ENCODE measurements around the gene BBOX1.
"Not testable (repeated sequence)": the region's sequence is repeated elsewhere in the genome, so short reads cannot be mapped to it uniquely, and the experiment has no call there.

Gene BBOX1

GRCh38 chr11:27085111-27085510, 44.5 kb downstream of the BBOX1 start:
- no peak for DNase-seq (ENCODE audit: low read depth)

DNA sequence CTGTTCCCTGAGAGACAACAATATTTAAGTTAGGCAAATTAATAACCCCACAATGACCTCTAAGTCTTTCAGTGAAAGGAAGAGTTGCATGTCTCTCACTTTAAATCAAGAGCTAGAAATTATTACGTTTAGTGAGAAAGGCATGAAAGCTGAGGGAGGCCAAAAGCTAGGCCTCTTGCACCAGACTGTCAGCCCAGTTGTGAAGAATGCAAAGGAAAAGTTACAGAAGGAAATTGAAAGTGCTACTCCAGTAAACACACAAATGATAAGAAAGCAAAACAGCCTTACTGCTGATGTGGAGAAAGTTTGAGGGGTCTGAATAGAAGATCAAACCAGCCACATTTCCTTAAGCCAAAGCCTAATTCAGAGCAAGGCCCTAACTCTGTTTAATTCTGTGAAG, 45.0 kb downstream of the BBOX1 start:
- no peak for DNase-seq (ENCODE audit: low read depth)

- DNase-seq (ENCODE audit: low read depth) = no peak
Measured at GRCh38 chr11:27087432-27087831, 46.8 kb downstream of the BBOX1 start.

GRCh38 chr11:27088353-27088752, 47.7 kb downstream of the BBOX1 start:
- DNase-seq (ENCODE audit: low read depth) = no peak

- no peak for DNase-seq (ENCODE audit: low read depth)
Measured at GRCh38 chr11:27089746-27090145, 49.1 kb downstream of the BBOX1 start.

DNA sequence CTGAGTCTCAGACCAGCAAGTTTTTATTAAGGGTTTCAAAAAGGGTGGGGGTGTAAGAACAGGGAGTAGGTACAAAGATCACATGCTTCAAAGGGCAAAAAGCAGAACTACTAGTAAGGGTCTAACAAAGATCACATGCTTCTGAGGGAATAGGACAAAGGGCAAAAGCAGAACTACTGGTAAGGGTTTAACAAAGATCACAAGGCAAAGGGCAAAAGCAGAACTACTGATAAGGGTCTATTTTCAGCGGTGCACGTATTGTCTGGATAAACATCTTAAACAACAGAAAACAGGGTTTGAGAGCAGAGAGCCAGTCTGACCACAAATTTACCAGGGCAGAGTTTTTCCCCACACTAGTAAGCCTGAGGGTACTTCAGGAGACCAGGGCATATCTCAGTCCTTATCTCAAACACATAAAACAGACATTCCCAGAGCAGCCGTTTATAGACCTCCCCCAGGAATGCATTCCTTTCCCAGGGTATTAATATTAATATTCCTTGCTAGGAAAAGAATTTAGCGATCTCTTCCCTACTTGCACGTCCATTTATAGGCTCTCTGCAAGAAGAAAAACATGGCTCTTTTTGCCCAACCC, 49.8 kb downstream of the BBOX1 start:
- DNase-seq (ENCODE audit: low read depth) = not testable (repeated sequence)

DNA sequence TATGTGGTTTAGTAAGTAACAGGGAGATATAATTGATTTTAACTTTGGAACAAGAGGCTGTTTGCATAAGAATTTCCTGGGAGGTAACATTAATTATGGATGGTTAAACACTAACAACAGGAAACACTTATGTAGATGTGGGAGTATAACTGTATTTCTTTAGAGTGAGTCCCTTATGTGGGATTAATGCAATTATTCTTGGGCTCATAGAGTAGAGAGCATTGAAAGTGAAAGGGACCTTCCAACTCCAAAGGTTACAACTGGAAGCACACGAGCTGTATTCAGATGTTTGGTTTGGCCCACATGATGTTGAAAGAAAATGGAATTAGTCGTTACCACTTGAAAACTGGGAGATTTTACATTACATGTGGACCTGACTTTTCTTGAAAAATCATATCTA, 53.5 kb downstream of the BBOX1 start:
- DNase-seq (ENCODE audit: low read depth) = no peak

DNA sequence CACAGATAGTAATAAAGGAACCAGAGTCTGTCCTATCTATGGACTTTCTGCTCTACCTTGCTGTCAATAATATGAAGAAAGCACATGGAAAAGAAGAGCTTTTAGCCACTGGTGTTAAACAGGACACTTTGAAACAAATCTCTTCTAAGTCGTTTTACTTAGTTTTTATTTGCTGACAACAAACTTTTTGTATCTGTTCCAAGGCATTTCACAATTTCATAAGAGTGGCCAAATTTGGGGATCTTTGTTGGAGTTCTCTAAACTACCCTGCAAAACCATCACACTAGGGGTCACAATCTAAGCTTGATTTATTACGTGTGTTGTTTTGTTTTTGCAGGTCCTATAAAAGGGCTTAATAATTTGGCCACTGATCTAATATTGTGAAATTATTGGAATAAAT, 54.4 kb downstream of the BBOX1 start:
- DNase-seq (ENCODE audit: low read depth) = no peak

DNA sequence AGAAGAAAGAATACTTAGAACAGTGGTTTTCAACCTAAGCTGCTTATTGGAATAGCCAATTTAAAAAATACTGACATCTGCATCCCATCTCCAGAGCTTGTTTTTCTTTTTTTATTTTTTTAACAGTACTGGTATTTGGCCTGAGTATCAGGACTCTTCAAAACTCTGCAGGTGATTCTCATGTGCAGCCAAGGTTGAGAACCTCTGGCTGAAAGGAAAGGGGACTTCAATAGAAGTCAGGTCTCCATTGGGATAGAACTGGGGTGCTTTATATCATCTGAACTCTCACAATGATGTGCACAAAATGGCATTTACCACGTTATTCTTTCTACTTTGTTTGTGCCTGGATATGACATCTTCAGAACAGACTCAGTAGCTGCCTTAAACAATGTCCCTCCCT, 55.3 kb downstream of the BBOX1 start:
- no peak for DNase-seq (ENCODE audit: low read depth)

- no peak for DNase-seq (ENCODE audit: low read depth)
Measured at GRCh38 chr11:27097551-27097950, 56.9 kb downstream of the BBOX1 start.

DNA sequence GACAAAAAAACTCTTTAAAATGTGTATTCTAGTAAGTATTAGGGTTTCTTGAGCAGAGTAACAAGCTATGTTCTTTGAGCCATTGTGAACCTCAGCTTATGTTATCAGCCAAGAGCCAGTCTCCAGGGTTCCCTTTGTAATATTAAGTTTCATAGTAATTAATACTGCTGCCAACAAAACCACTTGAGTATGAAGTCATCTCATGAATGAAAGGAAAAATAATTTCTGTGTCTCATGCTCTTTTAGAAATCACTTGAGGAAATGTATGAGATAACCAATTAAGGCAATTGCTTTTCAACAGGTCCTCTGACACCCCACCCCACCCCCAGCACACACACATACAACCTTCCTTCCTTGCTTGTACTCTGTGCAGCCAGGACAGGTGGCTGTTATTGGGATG, 59.9 kb downstream of the BBOX1 start:
- DNase-seq (ENCODE audit: low read depth) = no peak

GRCh38 chr11:27107548-27107947, 66.9 kb downstream of the BBOX1 start:
- no peak for DNase-seq (ENCODE audit: low read depth)

- DNase-seq (ENCODE audit: low read depth) = no peak
Measured at GRCh38 chr11:27108809-27109208, 68.2 kb downstream of the BBOX1 start.

GRCh38 chr11:27111896-27112295, 71.3 kb downstream of the BBOX1 start:
- no peak for DNase-seq (ENCODE audit: low read depth)

GRCh38 chr11:27112946-27113345, 72.3 kb downstream of the BBOX1 start:
- no peak for DNase-seq (ENCODE audit: low read depth)

DNA sequence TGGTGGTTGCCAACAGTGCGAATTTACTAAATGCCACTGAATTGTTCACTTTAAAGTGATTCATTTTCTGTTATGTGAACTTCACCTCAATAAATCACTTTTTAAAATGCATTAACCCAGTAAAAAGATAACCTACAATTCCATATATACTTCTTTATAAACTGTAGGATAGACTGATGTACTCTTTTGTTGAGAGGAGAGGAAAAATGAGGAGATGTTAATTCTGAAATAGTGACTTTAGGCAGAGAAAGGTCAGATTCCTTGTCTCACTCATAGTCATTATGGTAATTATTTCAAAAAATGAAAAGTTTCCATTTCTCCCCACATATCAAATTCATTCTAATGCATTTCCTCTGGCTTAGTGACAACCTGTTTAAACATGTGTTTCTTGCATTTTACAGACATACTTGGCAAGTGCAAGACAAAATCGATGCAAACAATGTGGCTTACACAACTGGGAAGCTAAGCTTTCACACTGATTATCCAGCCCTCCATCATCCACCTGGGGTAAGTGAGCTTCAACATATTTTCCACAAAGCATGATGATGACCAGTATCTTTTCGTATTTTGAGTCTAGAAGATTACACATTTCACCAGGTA, 74.5 kb downstream of the BBOX1 start:
- no peak for DNase-seq (ENCODE audit: low read depth)

DNA sequence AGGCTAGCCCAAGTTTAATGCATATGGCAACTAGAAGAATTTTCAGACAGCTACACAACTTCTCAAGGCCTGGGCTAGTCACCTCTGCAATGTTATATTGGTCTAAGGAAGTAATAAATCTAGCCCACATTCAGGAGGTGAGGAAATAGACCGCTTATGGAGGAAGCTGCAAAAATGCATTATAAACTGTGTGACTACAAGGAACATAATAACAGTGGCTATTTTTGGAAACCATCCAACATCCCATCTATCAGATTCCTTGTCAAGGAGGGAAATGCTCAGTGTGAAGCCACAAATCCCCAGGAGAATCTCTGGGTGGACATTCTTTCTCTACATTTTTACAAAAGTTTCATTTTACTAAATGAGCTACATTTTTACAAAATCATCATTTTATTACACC, 76.1 kb downstream of the BBOX1 start:
- no peak for DNase-seq (ENCODE audit: low read depth)

DNA sequence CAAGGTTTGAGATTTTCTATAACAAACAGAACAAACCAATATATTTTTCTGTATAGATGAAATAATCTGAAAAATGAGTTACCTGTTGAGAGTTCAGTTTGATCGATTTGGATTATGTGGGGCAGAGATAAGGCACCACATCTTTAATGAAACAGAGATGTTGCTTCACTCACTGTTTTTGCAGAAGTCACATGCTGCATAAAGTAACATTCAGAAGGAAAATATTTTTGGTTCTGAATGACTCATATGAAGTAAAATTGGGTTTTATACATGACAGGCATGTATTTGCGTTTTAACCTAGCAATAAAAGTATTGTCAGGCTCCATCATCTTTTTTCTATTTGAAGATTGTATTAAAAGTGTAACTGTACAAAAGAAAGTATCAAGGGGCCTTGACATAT, 77.8 kb downstream of the BBOX1 start:
- DNase-seq (ENCODE audit: low read depth) = no peak

GRCh38 chr11:27118949-27119348, 78.3 kb downstream of the BBOX1 start:
- no peak for DNase-seq (ENCODE audit: low read depth)

DNA sequence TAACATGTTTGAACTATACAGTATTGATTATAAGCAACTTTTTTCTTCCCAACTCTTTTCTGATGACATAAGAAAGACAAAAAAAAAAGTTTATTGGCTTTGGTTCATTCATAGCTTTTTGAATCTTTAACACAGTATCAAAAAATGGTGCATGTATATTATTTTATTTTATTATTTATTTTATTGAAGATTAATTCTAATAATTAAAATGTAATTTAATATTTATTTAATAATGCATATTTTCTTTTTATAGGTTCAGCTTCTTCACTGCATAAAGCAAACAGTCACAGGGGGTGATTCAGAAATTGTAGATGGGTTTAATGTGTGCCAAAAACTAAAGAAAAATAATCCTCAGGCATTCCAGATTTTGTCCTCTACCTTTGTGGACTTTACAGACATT, 78.8 kb downstream of the BBOX1 start:
- no peak for DNase-seq (ENCODE audit: low read depth)

DNA sequence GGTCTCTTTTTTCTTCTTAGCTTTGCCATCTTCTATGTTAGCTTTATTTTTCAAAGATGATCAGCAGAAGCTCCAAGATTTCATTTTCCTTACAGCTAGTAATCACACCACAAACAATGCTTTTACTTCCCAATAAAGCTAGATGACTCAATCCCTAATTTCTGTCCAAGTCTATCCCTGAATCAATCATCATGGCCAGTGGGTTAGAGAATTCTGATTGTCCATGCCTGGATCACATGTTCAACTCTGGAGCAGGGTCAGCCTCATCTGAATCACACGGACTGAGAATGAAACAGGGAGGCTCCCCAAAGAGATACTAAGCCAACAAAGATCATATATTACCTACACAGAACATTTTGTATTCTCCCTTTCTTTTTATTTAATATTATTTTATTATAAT, 79.6 kb downstream of the BBOX1 start:
- DNase-seq (ENCODE audit: low read depth) = no peak

DNA sequence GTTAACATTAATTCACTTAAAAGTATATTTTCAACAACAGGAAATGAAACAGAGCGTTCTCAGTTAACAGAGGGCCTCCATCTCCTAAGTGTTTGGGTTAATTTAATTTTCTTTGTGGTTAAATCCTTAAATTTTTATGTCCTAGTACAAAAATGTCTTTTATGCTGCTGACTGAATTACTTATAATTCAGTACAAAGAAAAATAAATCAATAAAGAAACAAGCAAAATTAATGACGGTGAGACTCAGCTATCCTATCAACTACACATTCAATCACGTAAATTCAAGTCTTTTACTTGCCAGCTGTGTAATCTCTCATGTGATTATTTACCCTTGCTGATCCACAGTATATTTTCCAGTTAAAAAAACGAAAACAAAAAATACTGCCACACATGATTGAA, 81.4 kb downstream of the BBOX1 start:
- no peak for DNase-seq (ENCODE audit: low read depth)

DNA sequence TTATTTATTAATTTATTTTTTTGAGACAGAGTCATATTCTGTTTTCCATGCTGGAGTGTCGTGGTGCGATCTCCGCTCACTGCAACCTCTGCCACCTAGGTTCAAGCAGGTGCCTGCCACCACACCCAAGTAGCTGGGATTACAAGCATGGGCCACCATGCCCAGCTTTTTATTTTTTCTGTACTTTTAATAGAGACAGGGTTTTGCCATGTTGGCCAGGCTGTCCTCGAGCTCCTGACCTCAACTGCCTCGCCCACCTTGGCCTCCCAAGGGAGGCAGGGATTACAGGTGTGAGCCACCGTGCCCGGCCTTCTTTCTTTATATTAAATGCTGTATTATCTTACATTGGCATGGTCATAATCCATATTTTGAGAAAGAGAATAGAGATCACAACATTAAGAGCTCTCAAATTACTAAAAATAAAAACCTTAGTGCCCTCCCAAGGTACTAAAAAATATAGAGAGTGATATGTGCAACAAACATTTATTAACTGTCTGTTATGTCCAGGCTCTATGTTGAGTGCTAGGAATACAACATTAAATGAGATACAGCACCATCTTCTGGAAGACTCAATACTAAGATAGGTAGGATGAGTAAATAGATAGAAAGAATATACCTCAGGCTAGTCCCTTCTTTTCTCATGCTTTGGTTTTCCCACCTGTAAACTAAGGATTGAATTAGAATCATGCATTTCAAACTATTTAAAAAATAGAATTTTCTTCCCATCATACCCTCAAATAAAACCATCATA, 84.1 kb downstream of the BBOX1 start:
- no peak for DNase-seq (ENCODE audit: low read depth)

GRCh38 chr11:27129686-27130085, 89.1 kb downstream of the BBOX1 start:
- DNase-seq (ENCODE audit: low read depth) = no peak

Measured in activated T-helper 9 cell treated with anti-CD3 and anti-CD28 coated beads, Interleukin-2, amount 50 U/mL, for 16 hours (primary cell).